ENCODE results near the gene SRPK3. TPM values are rescaled to one million over a fixed set of nuclear protein-coding genes. Genes with fewer than 3 reads are reported as not detected.

Gene SRPK3
- total RNA-seq, 1 donor, result 0.36 TPM

GRCh38 chrX:153829549-153829798 lies 48.6 kb downstream of the SRPK3 start:
- H3K4me3 ChIP-seq (ENCODE audit: insufficient read depth, low read length), result no peak overlapping the region
- H3K27me3 ChIP-seq (ENCODE audit: insufficient read depth, low read length), result peaks cover 48% of the 10 kb centered on the region
- no peaks in the 10 kb centered on the region for H3K36me3 ChIP-seq (ENCODE audit: insufficient read depth, low read length)
- peak; percentile 70 for DNase-seq (ENCODE audit: insufficient read length, low spot score, missing footprints)
- no peak for TF ChIP-seq CTCF (IDR thresholded peaks at IDR 0.05; ENCODE audit: extremely low read depth, low read depth, low read length)
- H4K20me1 ChIP-seq (ENCODE audit: insufficient read depth, low read length), result no peaks in the 10 kb centered on the region
- no peaks in the 10 kb centered on the region for H3K4me1 ChIP-seq (ENCODE audit: insufficient read depth, low read length)
- H3K27ac ChIP-seq (ENCODE audit: low read depth, low read length), result no peak overlapping the region
- H3K79me2 ChIP-seq (ENCODE audit: insufficient read depth, low read length), result no peaks in the 10 kb centered on the region
- no peak overlapping the region for H2AFZ ChIP-seq (ENCODE audit: low read length)
- H3K4me2 ChIP-seq (ENCODE audit: insufficient read depth, low read length), result no peak overlapping the region
- H3K9me3 ChIP-seq (ENCODE audit: low read depth, low read length), result no peaks in the 10 kb centered on the region

- peaks cover 53% of the 10 kb centered on the region for H3K27me3 ChIP-seq (ENCODE audit: insufficient read depth, low read length)
- no peaks in the 10 kb centered on the region for H4K20me1 ChIP-seq (ENCODE audit: insufficient read depth, low read length)
- no peaks in the 10 kb centered on the region for H3K9me3 ChIP-seq (ENCODE audit: low read depth, low read length)
- H3K79me2 ChIP-seq (ENCODE audit: insufficient read depth, low read length), result no peaks in the 10 kb centered on the region
- no peak within 1 kb of the TSS for H3K27ac ChIP-seq (ENCODE audit: low read depth, low read length)
- H3K36me3 ChIP-seq (ENCODE audit: insufficient read depth, low read length), result no peaks in the 10 kb centered on the region
- TF ChIP-seq CTCF (IDR thresholded peaks at IDR 0.05; ENCODE audit: extremely low read depth, low read depth, low read length), result no peak
- DNase-seq (ENCODE audit: insufficient read length, low spot score, missing footprints), result peak; percentile 66
- no peak within 1 kb of the TSS for H3K4me2 ChIP-seq (ENCODE audit: insufficient read depth, low read length)
- H2AFZ ChIP-seq (ENCODE audit: low read length), result no peak within 1 kb of the TSS
- no peaks in the 10 kb centered on the region for H3K4me1 ChIP-seq (ENCODE audit: insufficient read depth, low read length)
- no peak within 1 kb of the TSS for H3K4me3 ChIP-seq (ENCODE audit: insufficient read depth, low read length)
These were observed 49.2 kb downstream of the SRPK3 start, which contains the start of gene PDZD4 for GRCh38 chrX:153829799-153830639. TSS of gene PDZD4 (minus strand) at chrX:153830544. CDS start at chrX:153830298, 246 bp downstream.

- Histone ChIP-seq H4K20me1 (ENCODE audit: insufficient read depth, low read length) (no peaks in the 10 kb centered on the region), H3K36me3 (ENCODE audit: insufficient read depth, low read length) (no peaks in the 10 kb centered on the region), H3K79me2 (ENCODE audit: insufficient read depth, low read length) (no peaks in the 10 kb centered on the region), H3K4me3 (ENCODE audit: insufficient read depth, low read length) (no peak overlapping the region), H3K27me3 (ENCODE audit: insufficient read depth, low read length) (peaks cover 54% of the 10 kb centered on the region), H3K4me2 (ENCODE audit: insufficient read depth, low read length) (no peak overlapping the region), H3K27ac (ENCODE audit: low read depth, low read length) (no peak overlapping the region), H2AFZ (ENCODE audit: low read length) (no peak overlapping the region), H3K4me1 (ENCODE audit: insufficient read depth, low read length) (no peaks in the 10 kb centered on the region), H3K9me3 (ENCODE audit: low read depth, low read length) (no peaks in the 10 kb centered on the region)
- peak; percentile 73 for DNase-seq (ENCODE audit: insufficient read length, low spot score, missing footprints)
- no peak for TF ChIP-seq CTCF (IDR thresholded peaks at IDR 0.05; ENCODE audit: extremely low read depth, low read depth, low read length)
These were observed 50.0 kb downstream of the SRPK3 start for GRCh38 chrX:153830640-153831428.

All from osteoblast (primary cell).